Kidney epithelial cell (primary cell): ENCODE results near the gene DIAPH3. TPM values are rescaled to one million over a fixed set of nuclear protein-coding genes. Genes with fewer than 3 reads are reported as not detected.

Source experiments
- DNase-seq: peaks from one replicate; pipeline ENCODE4 v3.0.0-alpha.2; 2010; ENCODE audit warnings: low read depth
- H3K27me3 ChIP-seq: 2 replicates; pipeline ENCODE4 v1.6.0; 2011; ENCODE audit warnings: low read length; ENCODE audit not compliant: control insufficient read depth, insufficient read depth
- H3K36me3 ChIP-seq: 2 replicates; pipeline ENCODE4 v1.5.1; 2011; ENCODE audit warnings: low read length; ENCODE audit not compliant: control insufficient read depth, insufficient read depth
- H3K4me3 ChIP-seq: 2 replicates; pipeline ENCODE4 v1.5.1; 2011; ENCODE audit warnings: low read depth, mild to moderate bottlenecking, control low read depth, low read length
- CTCF ChIP-seq: IDR thresholded peaks from 2 replicates; pipeline ENCODE4 v1.5.1; 2011; ENCODE audit warnings: mild to moderate bottlenecking, moderate library complexity, low read length, control low read depth, inconsistent platforms; ENCODE audit not compliant: insufficient read depth, poor library complexity, severe bottlenecking
- total RNA-seq: library from RNA; depleted of rRNA; stranded (reverse); fragments of >200 nt; gene quantifications from 2 replicates; pipeline ENCODE4 v1.2.3, GENCODE V29; 2015

DIAPH3 gene
- total RNA-seq, 1 donor from 2014 or later = 7.5 TPM

- Histone ChIP-seq H3K4me3 (no peak overlapping the region), H3K36me3 (no peaks in the 10 kb centered on the region), H3K27me3 (no peaks in the 10 kb centered on the region)
- no peak for TF ChIP-seq CTCF
- DNase-seq = no peak
Measured at GRCh38 chr13:60009300-60010253, 154.2 kb downstream of the DIAPH3 start.

GRCh38 chr13:60001889-60002288, 161.8 kb downstream of the DIAPH3 start:
- H3K36me3 ChIP-seq = no peaks in the 10 kb centered on the region
- H3K4me3 ChIP-seq = no peak overlapping the region
- no peak for TF ChIP-seq CTCF
- DNase-seq = no peak
- no peaks in the 10 kb centered on the region for H3K27me3 ChIP-seq

GRCh38 chr13:60000976-60001375, 162.8 kb downstream of the DIAPH3 start:
- Histone ChIP-seq H3K4me3 (no peak overlapping the region), H3K27me3 (no peaks in the 10 kb centered on the region), H3K36me3 (no peaks in the 10 kb centered on the region)
- TF ChIP-seq CTCF = no peak
- DNase-seq = no peak

- no peak for TF ChIP-seq CTCF
- Histone ChIP-seq H3K4me3 (no peak overlapping the region), H3K36me3 (no peaks in the 10 kb centered on the region), H3K27me3 (no peaks in the 10 kb centered on the region)
- no peak for DNase-seq
Measured at GRCh38 chr13:60000081-60000480, 163.6 kb downstream of the DIAPH3 start.

GRCh38 chr13:59997976-59998375, 165.8 kb downstream of the DIAPH3 start:
- TF ChIP-seq CTCF = no peak

More at GRCh38 chr13:59997976-59998375, 165.8 kb downstream of the DIAPH3 start:
- H3K27me3 ChIP-seq = no peaks in the 10 kb centered on the region
- no peak for DNase-seq
- H3K4me3 ChIP-seq = no peak overlapping the region
- no peaks in the 10 kb centered on the region for H3K36me3 ChIP-seq
